Lung (tissue), 12 donors: ENCODE results near the gene GDF15. TPM values are rescaled to one million over a fixed set of nuclear protein-coding genes. Genes with fewer than 3 reads are reported as not detected.

Source experiments
- ATAC-seq: fragments of 200-7000 bp; cut with Tn5 transposase; one replicate; pipeline ENCODE4 v1.9.1; 2020; ENCODE audit warnings: moderate number of reproducible peaks; ENCODE audit not compliant: insufficient read depth, low FRiP score
- DNase-seq, 3 donors: peaks; one replicate each; pipeline ENCODE4 v3.0.0-alpha.2; 2013 to 2017
- H3K27ac ChIP-seq, 2 donors: one replicate each; pipeline ENCODE4 v1.5.1; 2013; ENCODE audit warnings: mild to moderate bottlenecking in 2 of 2, moderate library complexity in 2 of 2, control low read depth in 1 of 2, inconsistent platforms in 1 of 2, low read depth in 1 of 2, low read length in 1 of 2
- H3K27me3 ChIP-seq, 3 donors: one replicate each; pipeline ENCODE4 v1.5.1; 2013; ENCODE audit warnings: low read length in 2 of 3; ENCODE audit not compliant: control insufficient read depth in 3 of 3, insufficient read depth in 3 of 3
- H3K36me3 ChIP-seq, 4 donors: one replicate each; pipeline ENCODE4 v1.5.1; 2013; ENCODE audit warnings: low read length in 4 of 4, mild to moderate bottlenecking in 1 of 4, moderate library complexity in 1 of 4; ENCODE audit not compliant: control insufficient read depth in 4 of 4, insufficient read depth in 4 of 4
- H3K4me1 ChIP-seq, 5 donors: one replicate each; pipeline ENCODE4 v1.5.1; 2013; ENCODE audit warnings: low read length in 5 of 5, mild to moderate bottlenecking in 2 of 5, moderate library complexity in 1 of 5; ENCODE audit not compliant: control insufficient read depth in 5 of 5, insufficient read depth in 5 of 5
- H3K4me3 ChIP-seq: one replicate; pipeline ENCODE4 v1.5.1; 2013; ENCODE audit warnings: mild to moderate bottlenecking, control low read depth, moderate library complexity
- H3K9ac ChIP-seq, 2 donors: one replicate each; pipeline ENCODE4 v1.5.1; 2013; ENCODE audit warnings: low read length in 2 of 2, control low read depth in 1 of 2; ENCODE audit not compliant: insufficient read depth in 1 of 2
- H3K9me3 ChIP-seq, 4 donors: one replicate each; pipeline ENCODE4 v1.5.1; 2013; ENCODE audit warnings: low read length in 3 of 4, mild to moderate bottlenecking in 1 of 4, moderate library complexity in 1 of 4; ENCODE audit not compliant: control insufficient read depth in 4 of 4, insufficient read depth in 3 of 4
- WGBS, 2 donors: extraction: QIAGEN DNeasy Blood & Tissue Kit; methylation state at CpG; one replicate each; pipeline ENCODE4 v1.1.7; 2013; 5-methylcytosine and 5-hydroxymethylcytosine counted together
- polyA plus RNA-seq, 2 donors: library from polyadenylated mRNA; stranded (reverse); fragments of 200-250 nt; gene quantifications; one replicate each; pipeline ENCODE4 v1.2.1, GENCODE V29; 2013
- total RNA-seq, 2 donors: library from RNA; depleted of rRNA in 1 of 2; stranded (reverse); fragments of >200 nt in 1 of 2; gene quantifications; one replicate each; pipeline ENCODE4 v1.2.1, GENCODE V29; 2014 to 2021
- TF ChIP-seq, protein P1 (sequence below): IDR thresholded peaks from 2 replicates; pipeline ENCODE4 v1.5.1; 2012; ENCODE audit warnings: mild to moderate bottlenecking; ENCODE audit errors: control extremely low read depth, extremely low read depth
- donor health status: control.
- donor health status: control.
- donor health status: Bipolar disorder and iron deficiency.
- donor health status: healthy.
- donor health status: DM: yes; HTN: yes; CAD: no.

The GDF15 gene
- total and polyA plus RNA-seq, 4 donors, result 45.4 to 119 (median 56.8) TPM

DNA sequence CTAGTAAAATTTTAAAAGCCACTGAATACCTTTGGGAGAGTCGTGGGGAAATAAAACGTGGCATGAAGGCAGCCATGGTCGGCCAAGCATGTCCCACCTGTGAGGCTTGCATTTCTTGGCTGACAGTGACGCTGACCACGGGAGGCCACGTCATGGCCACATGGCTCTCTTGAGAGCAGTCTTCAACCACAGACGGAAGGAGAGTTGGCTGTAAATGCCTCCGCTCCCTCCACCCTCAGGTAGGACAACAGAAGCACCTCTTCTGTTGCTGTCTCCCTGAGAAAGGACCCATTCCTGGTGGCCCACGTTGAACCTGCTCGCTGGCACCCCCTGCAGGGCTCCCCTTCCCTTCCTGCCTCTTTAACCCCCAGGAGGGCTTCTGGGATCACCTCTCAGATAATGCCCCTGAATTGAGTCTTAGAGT lies 22.1 kb downstream of the GDF15 start:
- Histone ChIP-seq H3K9me3 (no peaks in the 10 kb centered on the region), H3K9ac (no peak overlapping the region), H3K36me3 (no peaks in the 10 kb centered on the region), H3K4me3 (no peak overlapping the region), H3K4me1 (no peaks in the 10 kb centered on the region), H3K27ac (no peak overlapping the region), H3K27me3 (no peaks in the 10 kb centered on the region)
- DNase-seq (no peak), ATAC-seq (peak; percentile 30)
- TF ChIP-seq, protein P1, sequence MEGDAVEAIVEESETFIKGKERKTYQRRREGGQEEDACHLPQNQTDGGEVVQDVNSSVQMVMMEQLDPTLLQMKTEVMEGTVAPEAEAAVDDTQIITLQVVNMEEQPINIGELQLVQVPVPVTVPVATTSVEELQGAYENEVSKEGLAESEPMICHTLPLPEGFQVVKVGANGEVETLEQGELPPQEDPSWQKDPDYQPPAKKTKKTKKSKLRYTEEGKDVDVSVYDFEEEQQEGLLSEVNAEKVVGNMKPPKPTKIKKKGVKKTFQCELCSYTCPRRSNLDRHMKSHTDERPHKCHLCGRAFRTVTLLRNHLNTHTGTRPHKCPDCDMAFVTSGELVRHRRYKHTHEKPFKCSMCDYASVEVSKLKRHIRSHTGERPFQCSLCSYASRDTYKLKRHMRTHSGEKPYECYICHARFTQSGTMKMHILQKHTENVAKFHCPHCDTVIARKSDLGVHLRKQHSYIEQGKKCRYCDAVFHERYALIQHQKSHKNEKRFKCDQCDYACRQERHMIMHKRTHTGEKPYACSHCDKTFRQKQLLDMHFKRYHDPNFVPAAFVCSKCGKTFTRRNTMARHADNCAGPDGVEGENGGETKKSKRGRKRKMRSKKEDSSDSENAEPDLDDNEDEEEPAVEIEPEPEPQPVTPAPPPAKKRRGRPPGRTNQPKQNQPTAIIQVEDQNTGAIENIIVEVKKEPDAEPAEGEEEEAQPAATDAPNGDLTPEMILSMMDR, result no peak
- WGBS, 2 donors, result 52 to 63% methylated on average over 10 of the region's 10 CpGs

DNA sequence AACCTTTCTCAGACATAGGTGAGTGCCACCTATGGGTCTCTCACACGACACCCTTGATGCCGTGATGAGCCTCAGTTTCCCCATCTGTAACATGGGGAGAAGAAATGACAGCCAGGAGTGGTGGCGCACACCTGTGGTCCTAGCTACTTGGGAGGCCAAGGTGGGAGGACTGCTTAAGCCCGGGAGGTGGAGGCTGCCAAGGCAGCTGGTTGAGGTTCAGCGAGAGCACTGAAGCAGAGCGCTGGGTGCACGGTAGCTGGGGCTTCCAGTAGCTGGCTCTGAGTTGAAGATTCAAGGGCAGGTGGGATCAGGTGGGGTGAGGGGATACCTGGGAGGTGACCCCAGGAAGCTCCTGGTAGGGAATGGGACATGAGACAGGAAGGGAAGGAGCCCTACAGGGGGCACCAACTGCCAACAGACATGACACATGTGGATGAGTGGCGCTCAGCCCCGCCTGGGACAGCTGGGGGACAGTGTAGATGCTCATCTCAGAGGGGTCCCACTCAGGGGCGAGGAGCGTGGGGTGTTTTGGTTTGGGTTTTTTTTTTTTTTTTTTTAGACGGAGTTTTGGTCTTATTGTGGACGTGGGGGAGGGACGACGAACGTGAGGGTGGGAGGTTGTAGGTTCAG lies 26.8 kb downstream of the GDF15 start:
- no peak for ATAC-seq
- no peak overlapping the region for H3K27ac ChIP-seq
- H3K4me3 ChIP-seq, result no peak overlapping the region
- peaks cover 0 to 31% (median 23%) of the 10 kb centered on the region in 5 donors for H3K4me1 ChIP-seq
- H3K27me3 ChIP-seq, result no peaks in the 10 kb centered on the region
- no peak overlapping the region for H3K9ac ChIP-seq
- H3K9me3 ChIP-seq, result no peaks in the 10 kb centered on the region
- no peaks in the 10 kb centered on the region for H3K36me3 ChIP-seq
- DNase-seq, result no peak
- TF ChIP-seq, protein P1, result no peak
- WGBS, 2 donors, result 81% methylated on average over 16 of the region's 16 CpGs

DNA sequence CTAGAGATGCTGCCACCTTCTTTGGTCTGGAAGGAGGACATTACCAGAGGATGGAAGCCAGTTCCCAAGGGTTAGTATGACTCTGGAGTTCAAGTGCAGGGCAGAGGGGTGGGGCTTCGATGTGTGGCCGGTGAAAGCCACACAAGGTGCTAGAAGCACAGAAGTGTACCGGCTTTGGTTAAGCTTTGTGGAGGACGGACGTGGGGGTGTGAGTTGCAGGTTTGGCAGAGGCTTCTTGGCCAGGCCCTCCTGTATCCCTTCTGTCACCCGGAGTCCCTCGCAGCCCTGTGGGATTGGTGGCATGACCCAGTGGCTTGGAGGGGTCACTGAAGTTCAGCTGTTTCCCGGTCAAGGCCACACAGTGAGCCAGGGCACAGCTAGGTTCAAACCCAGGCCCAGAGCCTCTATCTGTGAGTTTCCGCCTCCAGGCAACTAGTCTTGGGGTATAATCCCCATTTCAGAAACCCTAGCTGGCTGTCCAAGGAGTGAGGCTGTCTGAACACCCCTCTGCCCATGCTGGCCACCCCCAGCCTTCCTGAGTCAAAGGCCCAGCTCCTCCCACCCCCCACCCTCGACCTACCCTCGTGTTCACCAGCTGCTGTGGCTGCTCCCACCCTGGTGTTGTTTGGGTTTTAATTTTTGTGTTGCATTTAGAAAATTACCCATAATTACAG lies 28.7 kb downstream of the GDF15 start:
- no peaks in the 10 kb centered on the region for H3K9me3 ChIP-seq
- no peaks in the 10 kb centered on the region for H3K27me3 ChIP-seq
- H3K4me1 ChIP-seq, result peaks cover 0 to 44% (median 33%) of the 10 kb centered on the region in 5 donors
- H3K27ac ChIP-seq, result peak overlapping the region; percentile 68 to 89
- ATAC-seq (no peak), DNase-seq (peak in 2 of 3 donors; percentile 52 to 57)
- H3K4me3 ChIP-seq, result no peak overlapping the region
- H3K36me3 ChIP-seq, result no peaks in the 10 kb centered on the region
- H3K9ac ChIP-seq, result peak overlapping the region in 1 of 2 donors; percentile 70
- 13 to 18% methylated on average over 11 of the region's 11 CpGs for WGBS, 2 donors
- TF ChIP-seq, protein P1, result no peak
